ENCODE results near the gene SLC4A4.

DNA sequence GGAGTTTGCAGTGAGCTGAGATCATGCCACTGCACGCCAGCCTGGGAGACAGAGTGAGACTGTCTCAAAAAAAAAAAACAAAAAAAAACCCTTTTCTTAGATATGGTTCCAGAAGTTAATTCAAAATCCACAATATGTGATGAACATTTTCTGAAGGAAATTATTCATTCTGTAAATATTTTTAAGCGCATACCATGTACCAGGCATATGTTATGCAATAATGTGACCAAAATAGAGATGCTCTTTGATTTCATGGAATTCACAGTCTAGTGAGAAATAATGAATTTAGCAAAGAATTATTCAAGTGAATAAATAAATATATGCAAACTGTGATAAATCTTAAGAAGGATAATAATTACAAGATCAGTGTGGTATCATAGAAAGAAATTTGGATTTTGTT, 270.3 kb downstream of the SLC4A4 start:
- TF ChIP-seq, protein P1, sequence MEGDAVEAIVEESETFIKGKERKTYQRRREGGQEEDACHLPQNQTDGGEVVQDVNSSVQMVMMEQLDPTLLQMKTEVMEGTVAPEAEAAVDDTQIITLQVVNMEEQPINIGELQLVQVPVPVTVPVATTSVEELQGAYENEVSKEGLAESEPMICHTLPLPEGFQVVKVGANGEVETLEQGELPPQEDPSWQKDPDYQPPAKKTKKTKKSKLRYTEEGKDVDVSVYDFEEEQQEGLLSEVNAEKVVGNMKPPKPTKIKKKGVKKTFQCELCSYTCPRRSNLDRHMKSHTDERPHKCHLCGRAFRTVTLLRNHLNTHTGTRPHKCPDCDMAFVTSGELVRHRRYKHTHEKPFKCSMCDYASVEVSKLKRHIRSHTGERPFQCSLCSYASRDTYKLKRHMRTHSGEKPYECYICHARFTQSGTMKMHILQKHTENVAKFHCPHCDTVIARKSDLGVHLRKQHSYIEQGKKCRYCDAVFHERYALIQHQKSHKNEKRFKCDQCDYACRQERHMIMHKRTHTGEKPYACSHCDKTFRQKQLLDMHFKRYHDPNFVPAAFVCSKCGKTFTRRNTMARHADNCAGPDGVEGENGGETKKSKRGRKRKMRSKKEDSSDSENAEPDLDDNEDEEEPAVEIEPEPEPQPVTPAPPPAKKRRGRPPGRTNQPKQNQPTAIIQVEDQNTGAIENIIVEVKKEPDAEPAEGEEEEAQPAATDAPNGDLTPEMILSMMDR (IDR thresholded peaks at IDR 0.05; ENCODE audit: insufficient read depth, low read length, poor library complexity, severe bottlenecking): no peak
- TF ChIP-seq EZH2phosphoT487 (conservative IDR thresholded peaks at IDR 0.05; ENCODE audit: low read length): no peak
